22Rv1 (cell line): Measurements from ENCODE around the gene TMEM132D.

ENCODE experiments used
- CTCF ChIP-seq: fragments of 450-650 bp; IDR thresholded peaks from 2 replicates; pipeline ENCODE4 v1.5.1; 2017; ENCODE audit warnings: mild to moderate bottlenecking
- ZFX ChIP-seq: fragments of 450-650 bp; IDR thresholded peaks from 2 replicates; pipeline ENCODE4 v1.6.1; 2017; ENCODE audit warnings: antibody characterized with exemption, borderline replicate concordance

- no peak for TF ChIP-seq CTCF
- TF ChIP-seq ZFX, result no peak
These were observed 591.8 kb downstream of the TMEM132D start for GRCh38 chr12:129312048-129312447.
